Measurements from ENCODE around the gene OR1J1.

DNA sequence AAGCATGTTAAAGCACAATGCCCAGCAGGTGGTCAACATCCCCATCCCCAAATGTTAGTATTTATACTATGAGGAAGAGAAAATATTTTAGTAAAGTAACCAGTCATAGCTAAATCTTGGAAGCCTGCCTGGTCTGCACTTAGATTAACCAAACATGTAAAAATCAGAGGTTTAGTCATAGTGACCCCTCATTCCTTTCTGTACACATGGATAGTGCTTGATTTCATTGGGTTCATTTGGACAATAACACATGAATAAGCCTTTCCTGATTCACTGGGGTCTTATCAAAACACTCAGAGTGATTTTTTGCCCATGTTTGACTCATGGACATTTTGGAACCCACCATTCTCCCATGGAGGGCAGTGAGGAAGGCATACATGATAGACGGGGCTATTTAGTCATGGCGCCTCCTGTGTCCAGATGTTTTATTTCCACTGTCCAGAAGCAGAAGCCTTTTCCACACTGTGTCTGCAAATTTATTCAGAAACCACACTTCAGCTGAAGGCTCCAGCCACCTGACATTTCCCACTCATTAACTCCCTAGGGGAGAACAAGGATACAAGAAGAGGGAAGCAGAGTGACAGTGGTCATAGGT is 32.5 kb downstream of the OR1J1 start:
- TF ChIP-seq, protein P1, sequence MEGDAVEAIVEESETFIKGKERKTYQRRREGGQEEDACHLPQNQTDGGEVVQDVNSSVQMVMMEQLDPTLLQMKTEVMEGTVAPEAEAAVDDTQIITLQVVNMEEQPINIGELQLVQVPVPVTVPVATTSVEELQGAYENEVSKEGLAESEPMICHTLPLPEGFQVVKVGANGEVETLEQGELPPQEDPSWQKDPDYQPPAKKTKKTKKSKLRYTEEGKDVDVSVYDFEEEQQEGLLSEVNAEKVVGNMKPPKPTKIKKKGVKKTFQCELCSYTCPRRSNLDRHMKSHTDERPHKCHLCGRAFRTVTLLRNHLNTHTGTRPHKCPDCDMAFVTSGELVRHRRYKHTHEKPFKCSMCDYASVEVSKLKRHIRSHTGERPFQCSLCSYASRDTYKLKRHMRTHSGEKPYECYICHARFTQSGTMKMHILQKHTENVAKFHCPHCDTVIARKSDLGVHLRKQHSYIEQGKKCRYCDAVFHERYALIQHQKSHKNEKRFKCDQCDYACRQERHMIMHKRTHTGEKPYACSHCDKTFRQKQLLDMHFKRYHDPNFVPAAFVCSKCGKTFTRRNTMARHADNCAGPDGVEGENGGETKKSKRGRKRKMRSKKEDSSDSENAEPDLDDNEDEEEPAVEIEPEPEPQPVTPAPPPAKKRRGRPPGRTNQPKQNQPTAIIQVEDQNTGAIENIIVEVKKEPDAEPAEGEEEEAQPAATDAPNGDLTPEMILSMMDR (IDR thresholded peaks at IDR 0.05): no peak
- TF ChIP-seq EZH2phosphoT487 (IDR thresholded peaks at IDR 0.05): no peak
